Ovary (tissue), 9 donors: Measurements from ENCODE around the gene SERPINA4. TPM values are rescaled to one million over a fixed set of nuclear protein-coding genes. Genes with fewer than 3 reads are reported as not detected.

Experiments
- DNase-seq, 5 donors: peaks; one replicate each; pipeline ENCODE4 v3.0.0-alpha.2; 2019 to 2020
- H3K27ac ChIP-seq, 2 donors: fragments of 200-600 bp; one replicate each; pipeline versions ENCODE4 v1.5.1 to v1.8.0; 2019 to 2022
- H3K27me3 ChIP-seq: fragments of 200-600 bp; one replicate; pipeline ENCODE4 v1.8.0; 2022
- H3K36me3 ChIP-seq: fragments of 200-600 bp; sonication (generic); one replicate; pipeline ENCODE4 v1.5.1; 2019
- H3K4me1 ChIP-seq: one replicate; pipeline ENCODE4 v1.8.1; 2013; ENCODE audit warnings: mild to moderate bottlenecking, moderate library complexity; ENCODE audit not compliant: insufficient read depth
- H3K4me3 ChIP-seq: fragments of 200-600 bp; sonication (generic); one replicate; pipeline ENCODE4 v1.5.1; 2017
- H3K9me3 ChIP-seq, 2 donors: fragments of 200-600 bp in 1 of 2; sonication (generic) in 1 of 2; one replicate each; pipeline versions ENCODE4 v1.5.1 to v1.8.1; 2013 to 2019; ENCODE audit warnings: mild to moderate bottlenecking in 1 of 2, moderate library complexity in 1 of 2
- EP300 ChIP-seq: sonication (generic); formaldehyde crosslinking; IDR thresholded peaks from one replicate; pipeline ENCODE4 v1.6.1; 2017; ENCODE audit warnings: antibody characterized with exemption
- POLR2A ChIP-seq: fragments of 450-650 bp; IDR thresholded peaks from one replicate; pipeline ENCODE4 v1.6.1; 2017; ENCODE audit warnings: antibody characterized with exemption, mild to moderate bottlenecking, moderate library complexity
- WGBS, 3 donors: extraction: QIAGEN DNeasy Blood & Tissue Kit in 1 of 3; methylation state at CpG; one replicate each; pipeline versions ENCODE4 v1.1.5 to v1.1.7; 2013 to 2017; 5-methylcytosine and 5-hydroxymethylcytosine counted together
- intact Hi-C, 4 donors: fragments of 100-400 bp; cut with DNase I; formaldehyde crosslinking; loops; one replicate each; pipeline versions ENCODE4 v1.11.0 to v1.15.1; 2022 to 2023
- polyA plus RNA-seq, 2 donors: library from polyadenylated mRNA; stranded (reverse); fragments of 200-250 nt in 1 of 2; fragments of 350-450 nt in 1 of 2; fragmentation: Illumina TruSeq in 1 of 2; extraction: RNeasy Lipid Tissue Mini Kit (QIAGEN cat#74804) in 1 of 2; gene quantifications; one replicate each; pipeline ENCODE4 v1.2.3, GENCODE V29; 2013 to 2014
- total RNA-seq, 7 donors: library from RNA; depleted of rRNA in 2 of 7; stranded (reverse); fragments of >200 nt in 2 of 7; fragmentation: NEBNext Ultra II Directional in 3 of 7; extraction: Animal tissue kit (Norgen Biotek cat#: 25700) in 3 of 7; gene quantifications; one replicate each; pipeline versions ENCODE4 v1.1.0 to v1.2.4, GENCODE V29; 2016 to 2023
- TF ChIP-seq, protein P1 (sequence below), 3 donors: fragments of 450-650 bp in 2 of 3; fragments of 200-600 bp in 1 of 3; IDR thresholded peaks; one replicate each; pipeline versions ENCODE4 v1.5.1 to v1.8.0; 2016 to 2022; ENCODE audit warnings: antibody characterized with exemption in 3 of 3, mild to moderate bottlenecking in 1 of 3
- donor health status: DM: no; HTN: no; CAD: no; lungs with moderate emphysema.
- donor health status: DM: no; HTN: no; CAD: no.
- donor health status: Bipolar disorder and iron deficiency.
- donor health status: DM: yes; HTN: yes; CAD: no.
- donor health status: DM: no; HTN: no; CAD: no.
- donor health status: DM: yes; HTN: yes; CAD: no.

The SERPINA4 gene
- total and polyA plus RNA-seq, 9 donors, result 0.11 to 0.22 (median 0.15) TPM; not detected in 5

DNA sequence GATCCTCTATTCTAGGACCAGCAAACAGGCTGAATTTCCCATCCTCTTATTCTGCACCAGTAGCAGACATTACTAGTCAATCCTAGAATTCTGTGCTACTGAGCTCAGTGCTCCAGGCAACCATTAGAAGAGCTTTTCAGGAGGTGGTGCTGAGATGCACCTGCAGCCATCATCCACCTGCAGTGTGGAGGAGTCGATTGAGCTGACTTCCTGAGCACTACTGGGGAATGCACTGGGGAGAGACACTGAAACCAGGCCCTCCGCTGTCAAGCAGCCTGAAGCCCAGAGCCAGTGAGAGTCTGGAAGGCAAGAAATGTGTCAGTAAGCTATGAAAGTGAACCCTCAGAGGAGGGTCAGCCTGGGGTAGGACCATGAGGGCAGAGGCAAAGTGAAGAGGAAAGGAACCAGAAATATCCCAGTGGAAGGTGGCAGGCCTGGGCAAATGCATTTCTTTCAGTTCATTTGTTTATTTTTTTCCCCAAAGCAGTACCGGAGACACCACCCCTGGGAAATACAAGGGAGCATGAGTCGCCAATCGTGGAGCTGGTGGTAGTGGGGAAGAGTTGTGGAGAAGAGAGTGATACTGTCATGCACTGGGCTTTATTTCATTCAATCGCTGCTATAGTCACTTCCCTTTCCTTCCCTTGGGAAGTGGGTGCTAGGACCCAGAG is 23.0 kb upstream of the SERPINA4 start:
- intact Hi-C loops, result no loop called here
- Histone ChIP-seq H3K4me3 (no peak overlapping the region), H3K27ac (no peak overlapping the region), H3K36me3 (no peaks in the 10 kb centered on the region), H3K27me3 (no peaks in the 10 kb centered on the region), H3K4me1 (peaks cover 3% of the 10 kb centered on the region), H3K9me3 (no peaks in the 10 kb centered on the region)
- DNase-seq, result no peak
- WGBS, 3 donors, result 79 to 93% (median 83%) methylated on average over 6 of the region's 6 CpGs
- TF ChIP-seq, protein P1, sequence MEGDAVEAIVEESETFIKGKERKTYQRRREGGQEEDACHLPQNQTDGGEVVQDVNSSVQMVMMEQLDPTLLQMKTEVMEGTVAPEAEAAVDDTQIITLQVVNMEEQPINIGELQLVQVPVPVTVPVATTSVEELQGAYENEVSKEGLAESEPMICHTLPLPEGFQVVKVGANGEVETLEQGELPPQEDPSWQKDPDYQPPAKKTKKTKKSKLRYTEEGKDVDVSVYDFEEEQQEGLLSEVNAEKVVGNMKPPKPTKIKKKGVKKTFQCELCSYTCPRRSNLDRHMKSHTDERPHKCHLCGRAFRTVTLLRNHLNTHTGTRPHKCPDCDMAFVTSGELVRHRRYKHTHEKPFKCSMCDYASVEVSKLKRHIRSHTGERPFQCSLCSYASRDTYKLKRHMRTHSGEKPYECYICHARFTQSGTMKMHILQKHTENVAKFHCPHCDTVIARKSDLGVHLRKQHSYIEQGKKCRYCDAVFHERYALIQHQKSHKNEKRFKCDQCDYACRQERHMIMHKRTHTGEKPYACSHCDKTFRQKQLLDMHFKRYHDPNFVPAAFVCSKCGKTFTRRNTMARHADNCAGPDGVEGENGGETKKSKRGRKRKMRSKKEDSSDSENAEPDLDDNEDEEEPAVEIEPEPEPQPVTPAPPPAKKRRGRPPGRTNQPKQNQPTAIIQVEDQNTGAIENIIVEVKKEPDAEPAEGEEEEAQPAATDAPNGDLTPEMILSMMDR (IDR thresholded peaks at IDR 0.05), result no peak
- TF ChIP-seq EP300, result no peak
- TF ChIP-seq POLR2A, result no peak

DNA sequence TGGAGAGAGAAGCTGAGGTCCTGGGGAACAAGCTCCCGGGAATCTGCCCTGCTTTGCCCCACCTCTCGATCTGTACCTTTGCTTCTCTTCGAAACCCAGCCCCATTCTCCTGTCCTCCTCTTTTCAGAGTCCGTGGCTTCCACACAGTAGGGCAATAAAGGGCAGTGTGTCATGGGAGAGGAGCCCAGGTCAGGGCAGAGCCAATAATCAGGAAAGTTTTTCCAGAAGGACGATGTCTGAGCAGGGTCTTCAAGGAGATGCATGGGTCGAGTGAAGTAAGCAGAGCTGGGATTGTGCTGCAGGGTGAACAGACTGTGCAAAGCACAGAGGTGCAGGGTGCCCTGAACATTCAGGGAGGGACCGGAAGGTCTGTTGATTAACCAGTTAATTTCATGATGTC is 22.1 kb upstream of the SERPINA4 start:
- H3K9me3 ChIP-seq, result no peaks in the 10 kb centered on the region
- 74 to 80% (median 75%) methylated on average over 7 of the region's 7 CpGs for WGBS, 3 donors
- H3K27me3 ChIP-seq, result no peaks in the 10 kb centered on the region
- H3K27ac ChIP-seq, result no peak overlapping the region
- H3K4me3 ChIP-seq, result no peak overlapping the region
- H3K36me3 ChIP-seq, result no peaks in the 10 kb centered on the region
- DNase-seq, result no peak
- no peak for TF ChIP-seq EP300
- TF ChIP-seq, protein P1 (IDR thresholded peaks at IDR 0.05), result no peak
- no peak for TF ChIP-seq POLR2A
- peaks cover 7% of the 10 kb centered on the region for H3K4me1 ChIP-seq
- intact Hi-C loops, result no loop called here

DNA sequence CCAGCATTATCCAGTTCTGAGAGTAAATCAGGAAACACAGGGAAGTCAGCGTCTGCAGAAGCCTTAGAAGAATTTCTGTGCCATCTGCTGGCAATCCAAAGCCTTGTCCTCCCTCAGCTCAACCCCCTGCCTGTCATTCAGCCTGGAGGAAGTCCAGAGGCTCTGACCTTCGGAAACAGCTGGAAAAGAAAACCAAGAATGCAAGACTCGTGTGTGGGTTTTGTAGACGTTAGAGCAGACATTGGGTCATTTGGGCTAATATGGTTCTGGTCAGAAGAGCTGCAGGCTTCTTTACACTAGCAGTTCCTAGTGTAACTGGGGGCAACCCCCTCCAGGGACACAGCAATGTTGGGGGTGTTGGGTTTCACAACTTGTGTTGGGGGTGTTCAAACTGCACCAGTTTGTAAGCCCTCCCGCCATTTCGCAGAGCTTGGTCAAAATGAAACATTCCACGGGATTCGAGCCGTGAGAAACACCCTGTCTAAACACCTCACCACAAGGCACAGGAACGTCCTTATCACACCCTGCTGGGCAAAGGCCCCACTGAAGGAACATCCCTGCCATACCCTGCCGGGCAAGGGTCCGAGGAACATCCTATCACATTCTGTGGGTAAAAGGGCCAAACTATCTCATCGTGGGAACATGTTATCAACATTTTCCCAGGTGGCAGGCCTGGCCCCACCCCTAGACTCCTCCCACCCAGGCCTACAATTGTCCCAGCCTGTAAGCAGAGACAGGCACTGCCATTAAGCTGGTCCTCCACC is 21.0 kb upstream of the SERPINA4 start:
- DNase-seq, result no peak
- intact Hi-C loops, result loop anchor here in 1 of 4 donors (10.0 kb wide), 1 partner anchor 145 kb away; no protein-coding TSS in a partner anchor
- WGBS, 3 donors, result 32 to 43% (median 39%) methylated on average over 13 of the region's 13 CpGs
- Histone ChIP-seq H3K27me3 (no peaks in the 10 kb centered on the region), H3K4me1 (peaks cover 7% of the 10 kb centered on the region), H3K4me3 (no peak overlapping the region), H3K27ac (no peak overlapping the region), H3K9me3 (no peaks in the 10 kb centered on the region), H3K36me3 (no peaks in the 10 kb centered on the region)
- TF ChIP-seq POLR2A (no peak), EP300 (no peak)
- TF ChIP-seq, protein P1 (IDR thresholded peaks at IDR 0.05), result no peak

DNA sequence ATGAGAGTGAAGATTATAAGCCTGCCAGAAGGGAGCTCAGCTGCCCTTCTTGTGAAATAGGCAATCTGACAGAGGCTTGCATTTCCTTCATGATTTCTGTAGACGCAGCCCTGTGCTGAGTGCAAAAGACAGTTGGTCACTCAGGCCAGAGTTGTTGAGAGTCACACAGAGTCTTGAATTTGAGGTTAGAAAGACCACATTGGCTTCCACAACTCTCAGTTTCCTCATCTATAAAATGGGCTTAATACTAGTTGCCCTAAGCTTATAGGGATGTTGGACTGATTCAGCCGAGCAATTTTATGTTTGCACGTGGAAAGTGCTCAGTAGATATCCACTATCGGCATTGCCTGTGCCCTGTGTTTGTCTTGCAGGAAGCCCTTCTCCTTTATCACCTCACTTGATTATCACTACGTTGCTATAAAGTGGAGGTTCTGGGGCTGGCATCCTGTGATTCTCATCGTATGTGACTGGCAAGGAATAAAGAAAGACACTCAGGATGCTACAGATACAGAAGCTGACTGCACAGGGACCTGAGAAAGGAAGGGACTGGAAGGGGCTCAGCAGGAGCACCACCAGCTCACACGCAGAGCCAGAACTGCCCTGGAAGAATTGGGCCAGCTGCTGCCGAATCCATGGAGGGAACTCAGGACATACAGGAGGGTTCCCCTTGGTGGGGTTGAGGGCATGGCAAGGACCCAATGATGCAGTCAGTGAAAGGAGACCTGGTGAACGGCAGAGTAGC is 19.8 kb upstream of the SERPINA4 start:
- DNase-seq, result no peak
- no peaks in the 10 kb centered on the region for H3K36me3 ChIP-seq
- no peaks in the 10 kb centered on the region for H3K27me3 ChIP-seq
- no peak overlapping the region for H3K27ac ChIP-seq
- H3K4me1 ChIP-seq, result peaks cover 7% of the 10 kb centered on the region
- 88 to 90% (median 89%) methylated on average over 9 of the region's 9 CpGs for WGBS, 3 donors
- no peak overlapping the region for H3K4me3 ChIP-seq
- TF ChIP-seq EP300 (no peak), POLR2A (no peak)
- TF ChIP-seq, protein P1 (IDR thresholded peaks at IDR 0.05), result no peak
- no peaks in the 10 kb centered on the region for H3K9me3 ChIP-seq
- intact Hi-C loops, result loop anchor here in 1 of 4 donors (10.0 kb wide), 1 partner anchor 143 kb away; no protein-coding TSS in a partner anchor
